ENCODE results near the gene DPCD.

Gene DPCD

GRCh38 chr10:101587725-101588653, at the start of gene DPCD, which contains the start of gene POLL:
DPCD (plus strand) TSS chr10:101588321; CDS start chr10:101588337, 16 bp downstream.
POLL (minus strand) TSS chr10:101588257; CDS start chr10:101587360, 897 bp downstream.
- peak; percentile 90 for DNase-seq

DNA sequence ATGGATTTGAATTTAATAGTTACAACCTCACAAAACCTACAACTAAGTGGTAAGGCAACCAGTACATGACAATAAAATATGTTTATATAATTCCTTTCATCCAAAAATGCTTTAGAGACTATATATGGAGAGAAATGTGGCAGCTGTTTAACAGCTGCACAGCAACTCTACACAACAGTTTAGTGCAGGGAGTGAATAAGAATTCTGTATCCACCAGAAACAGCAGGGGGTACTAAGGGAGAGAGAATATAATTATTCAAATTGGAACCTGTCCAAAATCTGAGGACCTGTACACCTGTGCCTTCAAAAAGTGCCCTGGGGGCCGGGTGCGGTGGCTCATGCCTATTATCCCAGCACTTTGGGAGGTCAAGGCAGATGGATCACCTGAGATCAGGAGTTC, 49.7 kb upstream of the DPCD start:
- no peak for DNase-seq

DNA sequence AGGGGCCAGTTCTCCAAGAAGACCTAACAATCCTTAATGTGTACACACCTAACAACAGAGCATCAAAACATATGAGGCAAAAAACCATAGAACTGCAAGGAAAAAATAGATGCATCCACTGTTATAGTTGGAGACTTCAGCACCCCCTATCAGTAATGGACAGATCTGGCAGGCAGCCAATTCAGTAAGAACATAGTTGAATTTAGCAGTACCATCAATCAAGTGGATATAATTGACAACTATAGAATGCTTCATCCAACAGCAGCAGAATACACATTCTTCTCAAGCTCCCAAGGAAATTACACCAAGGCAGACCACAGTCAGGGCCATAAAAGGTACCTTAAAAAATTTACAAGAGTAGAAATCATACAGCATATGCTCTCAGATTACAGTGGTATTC, 42.2 kb upstream of the DPCD start:
- DNase-seq: no peak

DNA sequence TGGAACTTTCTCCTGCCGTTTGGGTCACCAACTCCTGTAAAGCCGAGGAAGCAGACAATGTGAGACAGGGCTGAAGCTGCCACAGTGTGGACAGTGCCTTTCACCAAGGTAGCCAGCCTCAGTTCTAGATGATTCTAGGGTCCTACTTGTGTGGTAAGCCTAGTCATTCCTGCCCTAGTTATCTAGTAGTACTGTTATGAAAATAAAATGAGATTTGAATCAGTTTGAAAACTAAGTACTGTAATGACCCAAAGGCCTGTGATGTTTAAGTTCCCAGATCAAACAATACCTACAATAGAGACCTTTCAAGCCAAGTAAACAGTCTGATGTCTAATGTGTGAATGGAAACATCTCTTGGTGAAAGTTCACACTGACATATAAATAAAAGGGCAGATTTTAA, 37.2 kb upstream of the DPCD start:
- DNase-seq: no peak

DNA sequence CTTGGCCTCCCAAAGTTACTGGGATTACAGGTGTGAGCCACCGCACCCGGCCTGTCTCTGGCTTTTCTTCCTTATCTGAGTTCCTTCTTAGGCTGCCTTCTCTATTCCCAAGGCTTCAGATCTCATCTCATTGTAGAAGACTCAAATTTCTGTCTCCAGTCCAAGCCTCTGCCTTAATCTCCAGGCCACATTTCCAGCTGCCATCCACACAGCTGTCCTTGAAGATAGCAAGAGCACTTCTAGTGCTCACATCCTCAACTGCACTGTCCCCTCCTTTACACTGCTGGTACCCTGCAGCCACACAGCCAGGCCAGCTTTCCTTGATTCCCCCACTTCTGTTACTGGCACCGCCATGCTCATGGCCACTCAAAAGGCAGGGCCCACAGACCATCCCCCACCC, 35.7 kb upstream of the DPCD start:
- DNase-seq: no peak

DNA sequence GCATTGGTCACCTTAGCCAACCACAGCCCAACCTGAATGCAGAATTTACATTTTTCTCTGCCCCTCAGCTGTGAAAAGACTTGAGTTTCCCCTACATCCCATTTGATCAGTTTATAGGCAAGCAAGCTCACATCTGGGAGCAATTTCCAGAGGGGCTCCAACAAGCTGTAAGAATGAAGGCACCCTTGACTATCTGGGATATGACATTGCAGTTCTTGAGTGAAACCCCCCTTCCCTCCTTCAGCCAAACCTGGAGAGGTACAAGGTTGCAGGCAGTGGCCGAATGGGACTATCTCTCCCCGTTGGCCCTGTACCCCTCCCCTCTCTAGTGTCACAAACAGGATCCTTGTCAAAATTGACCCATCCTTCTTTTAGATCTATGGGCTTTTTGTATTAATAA, 30.6 kb upstream of the DPCD start:
- DNase-seq: no peak

DNA sequence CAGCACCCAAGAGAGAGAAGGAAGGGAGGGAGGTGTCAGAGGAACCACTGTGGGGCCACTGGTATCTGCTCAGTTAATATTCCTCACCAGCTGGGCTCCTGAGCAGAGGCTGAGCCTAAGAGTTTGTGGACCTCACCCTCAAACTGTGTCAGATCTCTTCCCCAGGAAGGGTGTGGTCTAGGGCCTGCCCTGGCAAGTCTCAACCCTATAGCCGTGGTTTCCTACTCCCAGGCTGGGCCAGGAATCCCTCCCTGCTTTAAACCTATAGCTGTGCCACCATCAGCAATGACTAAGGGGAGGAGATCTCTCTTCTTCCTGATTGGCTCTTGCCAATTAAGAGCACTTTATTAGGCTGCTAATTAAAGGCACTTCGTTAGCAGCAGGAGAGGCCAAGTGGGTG, 29.9 kb upstream of the DPCD start:
- peak; percentile 8 for DNase-seq

DNA sequence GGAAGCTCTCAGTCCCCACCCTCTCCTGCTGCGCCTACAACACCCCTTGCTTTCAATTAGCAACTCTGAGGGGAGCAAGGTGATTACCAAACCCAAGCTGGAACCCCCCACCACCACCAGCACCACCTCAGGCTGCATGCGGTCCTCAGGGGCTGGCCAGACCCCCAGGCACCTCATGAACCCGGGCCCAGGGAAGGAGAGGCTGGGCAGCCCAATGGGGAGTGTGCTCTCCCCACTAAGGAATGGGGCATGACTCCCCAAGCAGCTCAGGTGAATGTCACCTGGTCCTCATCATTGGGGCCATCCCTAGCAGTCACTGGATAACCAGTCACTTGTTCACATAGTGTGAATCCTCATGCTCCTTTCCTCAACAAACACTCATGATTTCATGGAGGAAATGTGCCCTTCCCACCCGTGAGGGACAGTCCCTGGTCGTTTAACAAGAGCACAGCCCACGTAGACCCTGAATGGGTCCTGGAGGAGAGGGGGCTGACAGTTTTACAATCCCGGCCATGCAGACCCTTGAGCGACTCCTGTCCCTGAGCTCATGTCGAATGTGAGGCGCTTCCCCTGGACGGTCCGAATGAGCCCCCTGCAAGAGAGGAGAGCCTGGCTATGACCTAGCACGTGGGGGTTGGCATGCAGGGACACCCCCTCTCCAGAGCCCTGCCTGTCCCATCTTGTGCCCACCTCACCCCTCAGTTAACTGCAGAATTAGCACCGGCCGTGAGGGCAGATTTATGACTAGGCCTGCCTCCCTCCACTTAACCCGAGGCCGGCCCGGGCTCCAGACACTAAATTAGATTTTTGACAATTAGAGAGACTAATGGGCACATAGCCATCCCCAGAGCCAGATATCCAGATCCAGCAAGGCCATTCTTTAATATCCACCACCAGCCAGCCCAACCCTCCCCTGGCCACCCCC, 29.2 kb upstream of the DPCD start:
- DNase-seq: no peak

DNA sequence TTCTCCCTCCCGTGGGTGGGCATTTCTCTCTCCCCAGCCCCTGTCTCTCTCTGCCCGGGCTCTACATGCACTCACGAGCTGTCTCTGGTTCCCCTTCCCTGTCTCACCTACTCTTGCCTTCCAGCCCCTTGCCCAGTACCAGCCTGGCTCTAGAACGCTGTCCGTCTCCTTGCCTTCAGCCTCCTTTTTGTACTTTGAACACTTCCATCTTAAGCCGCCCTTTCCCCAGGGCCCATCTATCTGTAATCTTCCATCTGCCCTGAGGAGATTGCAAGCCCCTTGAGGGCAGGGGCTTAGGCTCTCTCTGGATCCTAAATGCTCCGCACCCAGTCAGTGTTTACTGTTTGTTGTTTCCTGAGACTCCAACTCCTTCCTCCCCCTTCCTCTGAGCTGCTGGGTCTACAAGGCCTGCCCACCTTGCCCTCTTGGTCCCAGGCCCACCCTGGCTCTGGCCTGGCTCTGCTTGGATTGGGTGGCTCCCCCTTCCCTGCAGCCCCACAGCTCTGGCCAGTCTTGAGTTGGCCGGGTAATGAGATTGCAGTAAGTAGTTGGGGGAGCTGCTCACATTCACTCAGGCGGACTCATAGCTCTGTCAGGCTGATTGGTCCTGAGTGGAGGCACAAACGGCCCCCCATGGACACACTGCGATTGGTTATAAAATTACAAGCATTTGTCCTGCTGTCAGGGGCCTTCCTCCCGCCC, 28.4 kb upstream of the DPCD start:
- DNase-seq: no peak

- no peak for DNase-seq
Measured at GRCh38 chr10:101560298-101561067, 27.6 kb upstream of the DPCD start.

- no peak for DNase-seq
Measured at GRCh38 chr10:101561068-101561915, 26.8 kb upstream of the DPCD start.

DNA sequence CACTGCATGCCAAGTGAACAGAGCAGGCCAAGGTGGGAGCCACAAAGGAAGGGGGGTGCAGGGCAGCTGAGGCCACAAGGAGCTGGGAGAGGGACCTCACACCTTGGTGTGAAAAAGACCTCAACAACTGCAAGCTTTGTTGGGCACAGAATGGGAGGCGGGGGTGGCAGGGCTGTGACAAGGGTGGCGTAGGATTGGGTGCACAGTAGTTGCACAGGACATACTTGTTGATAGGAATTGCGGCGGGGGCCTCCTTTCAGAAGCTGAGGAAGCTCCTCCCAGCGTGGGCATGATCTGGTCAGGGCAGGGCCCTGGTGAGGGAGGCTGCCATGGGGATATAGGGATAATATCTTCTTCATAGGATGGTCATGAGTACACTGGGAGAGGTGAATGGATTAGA, 25.9 kb upstream of the DPCD start:
- no peak for DNase-seq

- no peak for DNase-seq
Measured at GRCh38 chr10:101563007-101563406, 25.1 kb upstream of the DPCD start.

- DNase-seq: no peak
Measured at GRCh38 chr10:101563497-101564040, 24.6 kb upstream of the DPCD start.

- DNase-seq: no peak
Measured at GRCh38 chr10:101564490-101564991, 23.6 kb upstream of the DPCD start.

DNA sequence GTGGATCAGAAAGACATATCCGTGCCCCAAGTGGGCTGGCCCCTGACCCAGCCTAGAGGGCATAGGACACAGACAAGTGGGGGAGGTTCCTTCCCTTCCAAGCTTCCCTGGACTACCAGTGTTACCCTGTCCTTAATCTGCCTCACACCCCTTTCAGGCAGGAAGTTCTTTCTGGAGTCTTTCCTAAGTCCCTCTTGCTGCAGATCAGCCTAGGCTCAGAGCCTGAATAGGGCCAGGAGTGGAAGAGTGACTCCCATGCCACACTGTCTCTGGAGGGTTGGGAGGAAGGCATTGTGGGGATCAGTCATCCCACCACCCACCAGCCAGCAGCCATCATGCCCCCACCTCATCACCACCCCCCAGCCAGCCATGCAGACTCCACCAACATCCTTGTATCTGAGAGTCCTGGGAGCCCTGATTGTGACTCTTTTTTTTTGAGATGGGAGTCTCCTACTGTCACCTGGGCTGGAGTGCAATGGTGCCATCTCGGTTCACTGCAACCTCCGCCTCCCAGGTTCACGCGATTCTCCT, 22.7 kb upstream of the DPCD start:
- DNase-seq: no peak

- no peak for DNase-seq
Measured at GRCh38 chr10:101565936-101566332, 22.2 kb upstream of the DPCD start.

DNA sequence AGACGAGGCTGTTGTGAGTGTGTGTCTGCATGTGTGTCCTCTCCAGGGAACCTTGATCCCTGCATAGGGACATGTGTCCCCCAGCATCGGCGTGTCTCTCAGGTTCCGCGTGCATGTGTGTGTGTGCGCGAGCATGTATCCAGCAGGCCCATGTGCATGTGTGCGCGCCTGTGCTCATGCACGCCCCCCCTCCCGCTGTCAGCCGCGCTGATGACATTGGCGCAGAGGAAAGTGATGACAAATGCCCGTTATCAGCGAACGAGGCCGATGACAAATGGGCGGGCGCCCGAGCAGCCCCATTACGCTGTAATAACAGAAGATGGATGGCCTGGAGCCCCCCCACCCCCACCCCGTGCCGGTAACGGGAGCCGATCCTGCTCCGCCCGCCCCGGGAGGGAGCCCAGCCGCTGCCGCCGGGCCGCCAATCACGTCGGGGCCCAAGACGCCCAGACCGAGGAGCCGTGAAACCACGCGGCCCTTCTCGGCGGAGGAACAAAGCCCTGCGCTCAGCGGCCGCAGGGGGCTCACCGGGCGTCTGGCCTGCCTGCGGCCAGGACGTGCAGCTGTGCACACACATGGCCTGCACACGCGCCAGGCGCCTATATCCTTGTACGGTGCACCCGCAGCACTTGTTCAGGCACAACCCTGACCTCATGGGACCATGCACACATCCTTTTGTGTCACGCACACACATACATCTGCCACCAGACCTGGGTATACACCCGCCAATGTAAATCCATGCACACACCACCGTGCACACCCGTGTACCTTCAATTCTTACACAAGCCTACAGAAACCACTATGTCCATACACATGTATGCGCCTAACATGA, 21.6 kb upstream of the DPCD start:
- DNase-seq: no peak
